Keratinocyte (primary cell): ENCODE results near the gene DLG2.

Experiments
- EZH2 ChIP-seq: IDR thresholded peaks from one replicate; pipeline ENCODE4 v1.6.1; 2012; ENCODE audit warnings: inconsistent platforms, mild to moderate bottlenecking, low read length, moderate library complexity
- TF ChIP-seq, protein P1 (sequence below), 3 experiments: IDR thresholded peaks in 1 of 3; conservative IDR thresholded peaks in 1 of 3; optimal IDR thresholded peaks in 1 of 3; 2 replicates in 2 of 3; 3 replicates in 1 of 3; pipeline versions ENCODE3 to v1.5.1; 2011; ENCODE audit warnings: low read length in 3 of 3, mild to moderate bottlenecking in 3 of 3, moderate library complexity in 2 of 3, control low read depth in 1 of 3, inconsistent platforms in 1 of 3; ENCODE audit not compliant: insufficient read depth in 2 of 3; ENCODE audit errors: extremely low read depth in 1 of 3

- TF ChIP-seq, protein P1, sequence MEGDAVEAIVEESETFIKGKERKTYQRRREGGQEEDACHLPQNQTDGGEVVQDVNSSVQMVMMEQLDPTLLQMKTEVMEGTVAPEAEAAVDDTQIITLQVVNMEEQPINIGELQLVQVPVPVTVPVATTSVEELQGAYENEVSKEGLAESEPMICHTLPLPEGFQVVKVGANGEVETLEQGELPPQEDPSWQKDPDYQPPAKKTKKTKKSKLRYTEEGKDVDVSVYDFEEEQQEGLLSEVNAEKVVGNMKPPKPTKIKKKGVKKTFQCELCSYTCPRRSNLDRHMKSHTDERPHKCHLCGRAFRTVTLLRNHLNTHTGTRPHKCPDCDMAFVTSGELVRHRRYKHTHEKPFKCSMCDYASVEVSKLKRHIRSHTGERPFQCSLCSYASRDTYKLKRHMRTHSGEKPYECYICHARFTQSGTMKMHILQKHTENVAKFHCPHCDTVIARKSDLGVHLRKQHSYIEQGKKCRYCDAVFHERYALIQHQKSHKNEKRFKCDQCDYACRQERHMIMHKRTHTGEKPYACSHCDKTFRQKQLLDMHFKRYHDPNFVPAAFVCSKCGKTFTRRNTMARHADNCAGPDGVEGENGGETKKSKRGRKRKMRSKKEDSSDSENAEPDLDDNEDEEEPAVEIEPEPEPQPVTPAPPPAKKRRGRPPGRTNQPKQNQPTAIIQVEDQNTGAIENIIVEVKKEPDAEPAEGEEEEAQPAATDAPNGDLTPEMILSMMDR (optimal IDR thresholded peaks at IDR 0.05 in 1 of 3, IDR thresholded peaks at IDR 0.05 in 1 of 3, conservative IDR thresholded peaks at IDR 0.05 in 1 of 3; ENCODE audit: extremely low read depth in 1 of 3, insufficient read depth in 2 of 3, low read length in 3 of 3) = no peak
- TF ChIP-seq EZH2 = no peak
Measured at GRCh38 chr11:83648610-83649527, 1978.3 kb downstream of the DLG2 start.
